Heart left ventricle (tissue), 13 donors: ENCODE data around the gene PIP4K2A.

ENCODE experiments used
- POLR2A ChIP-seq, 2 donors: fragments of 450-650 bp; IDR thresholded peaks; one replicate each; pipeline ENCODE4 v1.6.1; 2017; ENCODE audit warnings: antibody characterized with exemption in 2 of 2, mild to moderate bottlenecking in 2 of 2, moderate library complexity in 2 of 2
- TF ChIP-seq, protein P1 (sequence below), 12 donors: fragments of 200-600 bp; sonication (generic) in 4 of 12; IDR thresholded peaks; one replicate each; pipeline versions ENCODE4 v1.5.0 to v1.8.0; 2018 to 2022; ENCODE audit warnings: antibody characterized with exemption in 12 of 12, mild to moderate bottlenecking in 5 of 12
- donor health status: ischemic (EF 13 %, LVEDD 7.1; RV severe dilation, severe dysfunction).
- donor health status: DM: no; HTN: yes; CAD: no.
- donor health status: DM: no; HTN: no; CAD: no.
- donor health status: ischemic (EF 25% LVEDD 6.9; RV normal size, moderate dysfunction).
- donor health status: ischemic (EF 25% LVEDD 5.7; RV mildly dilated, moderate dysfunction).
- donor health status: ischemic (EF 35%, LVEDD 5.7; RV mildly dilated, moderate dysfunction).
- donor health status: nonischemic (EF 11% LVEDD 7.7; RV severe dilation, severe dysfunction).
- donor health status: DM: yes; HTN: yes; CAD: no.
- donor health status: PGD.
- donor health status: ischemic (EF 29% LVEDD 5.4; RV normal size, mild dysfunction).
- donor health status: nonischemic (EF 23%, LVEDD 6.1; RV moderate dilation, normal function).

DNA sequence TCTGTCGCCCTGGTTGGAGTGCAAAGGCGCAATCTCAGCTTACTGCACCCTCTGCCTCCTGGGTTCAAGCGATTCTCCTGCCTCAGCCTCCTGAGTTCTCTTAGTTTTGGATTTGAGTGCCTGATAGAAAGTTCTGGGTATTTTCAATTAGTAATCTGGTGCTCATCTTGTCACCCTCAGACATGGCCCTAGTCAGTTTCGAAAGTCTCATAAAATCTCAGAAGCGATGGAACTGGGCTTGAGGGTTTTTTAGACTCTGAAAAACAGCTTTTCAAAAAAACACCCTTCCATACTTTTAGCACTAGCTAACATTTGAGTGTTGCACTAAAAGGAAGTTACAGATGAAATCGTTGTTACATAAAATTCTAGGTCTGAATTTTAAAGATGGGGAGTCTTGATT, 9.4 kb upstream of the PIP4K2A start:
- TF ChIP-seq, protein P1, sequence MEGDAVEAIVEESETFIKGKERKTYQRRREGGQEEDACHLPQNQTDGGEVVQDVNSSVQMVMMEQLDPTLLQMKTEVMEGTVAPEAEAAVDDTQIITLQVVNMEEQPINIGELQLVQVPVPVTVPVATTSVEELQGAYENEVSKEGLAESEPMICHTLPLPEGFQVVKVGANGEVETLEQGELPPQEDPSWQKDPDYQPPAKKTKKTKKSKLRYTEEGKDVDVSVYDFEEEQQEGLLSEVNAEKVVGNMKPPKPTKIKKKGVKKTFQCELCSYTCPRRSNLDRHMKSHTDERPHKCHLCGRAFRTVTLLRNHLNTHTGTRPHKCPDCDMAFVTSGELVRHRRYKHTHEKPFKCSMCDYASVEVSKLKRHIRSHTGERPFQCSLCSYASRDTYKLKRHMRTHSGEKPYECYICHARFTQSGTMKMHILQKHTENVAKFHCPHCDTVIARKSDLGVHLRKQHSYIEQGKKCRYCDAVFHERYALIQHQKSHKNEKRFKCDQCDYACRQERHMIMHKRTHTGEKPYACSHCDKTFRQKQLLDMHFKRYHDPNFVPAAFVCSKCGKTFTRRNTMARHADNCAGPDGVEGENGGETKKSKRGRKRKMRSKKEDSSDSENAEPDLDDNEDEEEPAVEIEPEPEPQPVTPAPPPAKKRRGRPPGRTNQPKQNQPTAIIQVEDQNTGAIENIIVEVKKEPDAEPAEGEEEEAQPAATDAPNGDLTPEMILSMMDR (IDR thresholded peaks at IDR 0.05) = no peak
- TF ChIP-seq POLR2A (IDR thresholded peaks at IDR 0.05) = no peak
